GM19328 (cell line): Measurements from ENCODE around the gene CPAMD8.
"Not testable (repeated sequence)": the region's sequence is repeated elsewhere in the genome, so short reads cannot be mapped to it uniquely, and the experiment has no call there.

Source experiments
- ATAC-seq: cut with Tn5 transposase; IDR thresholded peaks from one replicate; pipeline ENCODE4 v1.9.1; 2021; ENCODE audit warnings: mild to moderate bottlenecking, moderate library complexity; ENCODE audit not compliant: unreplicated experiment

The CPAMD8 gene

DNA sequence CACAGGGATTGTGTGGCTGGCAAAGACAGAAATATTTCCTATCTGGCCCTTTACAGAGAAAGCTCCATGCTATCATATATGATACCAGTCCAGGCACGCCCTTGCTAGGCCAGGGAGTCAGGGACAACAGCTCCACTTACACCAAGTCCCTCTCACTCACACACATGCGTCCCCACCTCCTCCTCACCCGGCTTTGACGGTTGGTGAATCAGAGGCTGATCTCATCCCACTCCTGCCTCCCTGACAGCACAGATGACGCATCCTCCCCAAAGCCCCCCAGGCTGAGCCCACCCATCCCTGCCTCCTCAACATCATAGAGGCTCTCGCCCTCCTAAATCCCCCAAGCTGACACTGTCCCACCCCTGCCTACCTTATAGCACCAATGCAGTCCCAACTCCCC lies 75.1 kb downstream of the CPAMD8 start:
- no peak for ATAC-seq

DNA sequence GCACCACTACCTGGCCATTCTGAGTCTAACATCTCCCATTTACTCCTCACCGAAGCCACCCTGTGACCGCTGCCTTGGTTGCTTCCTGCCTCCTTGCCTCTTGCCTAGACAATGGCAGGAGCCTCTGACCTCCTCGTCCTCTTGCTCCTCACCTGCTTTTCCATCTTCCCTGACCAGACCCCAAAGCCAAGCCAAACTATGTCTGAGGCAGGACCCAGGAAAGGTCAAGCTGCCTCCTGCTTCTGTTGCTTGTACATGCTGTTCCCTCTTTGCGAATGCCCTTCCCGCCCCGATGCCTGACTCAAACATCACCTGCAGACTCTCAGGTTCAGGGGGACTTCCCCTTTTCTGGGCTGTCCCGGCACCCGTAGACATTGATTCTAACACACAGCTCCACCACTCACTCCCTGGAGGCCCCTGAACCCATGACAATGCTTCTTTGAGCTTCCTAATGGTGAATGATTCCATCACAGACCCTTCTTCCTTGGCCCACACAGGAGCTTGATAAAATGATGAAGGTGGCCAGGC lies 77.0 kb downstream of the CPAMD8 start:
- no peak for ATAC-seq

DNA sequence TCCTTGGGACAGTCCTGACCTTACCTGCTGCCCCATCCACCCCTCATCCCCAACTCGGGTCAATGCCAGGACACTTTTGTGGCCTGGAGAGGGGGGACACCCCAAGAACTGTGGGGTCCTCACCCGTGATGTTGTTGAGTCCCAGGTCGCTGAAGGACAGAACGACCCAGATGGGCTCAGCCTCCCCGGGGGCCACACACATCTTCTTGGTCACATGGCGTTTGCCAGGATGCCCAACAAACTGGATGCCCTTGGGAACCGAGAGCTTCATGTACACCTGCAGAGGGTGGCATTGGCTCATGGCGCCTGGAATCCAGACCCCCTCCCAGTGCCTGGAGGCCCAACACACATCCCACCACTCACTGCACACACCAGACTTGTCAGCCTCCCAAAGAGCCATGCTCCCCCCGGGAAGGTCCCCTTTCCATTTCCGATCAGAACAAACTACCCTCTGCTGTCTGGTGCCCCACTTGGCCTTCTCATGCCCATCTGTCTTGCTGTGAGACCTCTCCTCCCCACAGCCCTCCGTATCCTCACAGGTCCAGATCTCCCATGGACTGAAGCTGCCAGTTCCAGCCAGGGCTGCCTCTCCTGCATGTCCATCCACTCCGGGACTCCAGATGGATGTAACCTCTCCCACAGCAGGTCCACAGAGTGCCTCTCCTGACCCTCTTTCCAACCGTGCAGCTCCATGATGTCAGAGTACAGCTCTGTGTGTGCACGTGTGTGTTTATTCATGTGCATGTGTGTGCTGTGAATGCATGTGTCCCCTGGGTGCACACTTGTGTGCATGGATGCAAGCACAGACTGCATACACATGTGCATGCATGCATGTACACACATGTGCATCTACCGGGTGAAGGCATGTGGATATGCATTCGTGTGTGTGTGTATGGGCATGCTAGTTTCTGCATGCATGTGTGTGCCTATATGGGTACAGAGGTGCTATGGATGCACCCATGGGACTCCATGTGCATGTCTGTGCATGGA lies 79.4 kb downstream of the CPAMD8 start:
- no peak for ATAC-seq

DNA sequence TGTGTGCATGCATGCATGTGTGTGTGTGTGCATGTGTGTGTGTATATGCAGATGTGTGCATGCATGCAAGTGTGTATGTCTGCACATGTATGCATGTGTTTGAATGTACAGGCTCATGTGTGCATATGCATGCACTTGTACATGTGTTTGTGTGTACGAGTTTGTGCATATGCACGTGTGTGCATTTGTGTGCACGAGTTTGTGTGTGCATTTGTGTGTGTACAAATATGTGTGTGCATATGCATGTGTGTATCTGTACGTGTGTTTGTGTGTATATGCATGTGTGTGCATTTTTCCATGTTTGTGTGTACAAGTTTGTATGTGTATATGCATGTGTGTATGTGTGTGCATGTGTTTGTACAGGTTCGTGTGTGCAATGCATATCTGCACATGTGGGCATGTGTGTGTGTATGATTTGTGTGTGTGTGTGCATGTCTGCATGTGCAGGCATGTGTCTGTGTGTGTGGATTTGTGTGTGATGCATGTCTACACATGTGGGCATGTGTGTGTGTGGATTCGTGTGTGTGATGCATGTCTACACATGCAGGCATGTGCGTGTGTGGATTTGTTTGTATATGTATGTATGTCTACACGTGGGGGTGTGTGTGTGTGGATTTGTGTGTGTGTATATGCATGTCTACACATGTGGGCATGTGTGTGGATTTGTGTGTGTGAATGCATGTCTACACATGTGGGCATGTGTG lies 80.7 kb downstream of the CPAMD8 start:
- no peak for ATAC-seq

DNA sequence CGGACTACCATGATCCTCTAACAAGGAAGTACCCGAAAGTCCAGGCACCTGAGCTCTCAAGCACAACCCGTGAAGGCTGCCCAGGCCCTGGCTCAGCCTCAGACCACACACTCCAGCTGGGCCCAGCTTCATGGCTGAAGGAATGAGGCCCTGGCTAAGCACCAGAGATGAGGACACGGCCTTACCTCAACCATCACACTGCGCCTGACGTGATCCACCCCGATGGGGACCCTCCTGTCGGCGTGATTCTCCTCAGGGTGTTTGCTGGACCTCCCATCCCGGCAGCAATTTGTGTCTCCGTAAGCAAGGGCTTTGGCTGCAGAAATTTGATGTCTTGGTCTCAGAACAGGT lies 81.3 kb downstream of the CPAMD8 start:
- no peak for ATAC-seq

DNA sequence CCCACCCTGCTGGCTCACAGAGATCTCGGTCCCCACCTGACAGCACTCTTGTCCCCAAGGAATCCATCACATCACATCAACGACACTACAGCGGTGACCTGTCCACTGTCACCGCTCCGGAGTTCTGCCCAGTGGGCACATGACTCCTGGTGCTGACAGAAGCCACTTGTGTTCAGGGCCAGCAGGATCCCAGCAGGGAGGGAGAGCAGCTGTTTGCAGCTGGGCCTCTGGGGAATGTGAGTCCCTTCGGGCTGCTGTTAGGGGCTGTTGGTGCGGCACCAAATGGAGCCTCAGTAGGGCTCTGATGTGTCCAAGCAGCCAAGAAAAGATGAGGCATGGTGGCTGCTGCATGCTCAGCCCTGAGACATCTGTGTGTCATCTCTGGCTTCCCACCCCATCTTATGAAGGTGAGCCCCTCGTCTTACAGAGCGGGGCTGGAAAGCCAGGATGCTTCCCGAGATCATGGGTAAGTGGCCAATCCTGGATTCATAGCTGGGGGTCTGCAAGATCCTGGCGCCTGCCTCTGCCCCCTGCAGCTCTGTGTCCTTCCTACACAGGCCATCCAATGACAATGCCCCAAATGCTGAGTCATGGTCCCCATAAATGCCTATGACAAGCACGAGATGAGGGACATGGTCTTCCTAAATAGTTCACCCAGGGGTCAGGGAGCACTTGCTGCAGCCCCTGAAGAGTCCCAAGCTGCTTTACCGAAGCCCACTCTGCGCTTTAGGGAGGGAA lies 81.8 kb downstream of the CPAMD8 start:
- ATAC-seq, result no peak

DNA sequence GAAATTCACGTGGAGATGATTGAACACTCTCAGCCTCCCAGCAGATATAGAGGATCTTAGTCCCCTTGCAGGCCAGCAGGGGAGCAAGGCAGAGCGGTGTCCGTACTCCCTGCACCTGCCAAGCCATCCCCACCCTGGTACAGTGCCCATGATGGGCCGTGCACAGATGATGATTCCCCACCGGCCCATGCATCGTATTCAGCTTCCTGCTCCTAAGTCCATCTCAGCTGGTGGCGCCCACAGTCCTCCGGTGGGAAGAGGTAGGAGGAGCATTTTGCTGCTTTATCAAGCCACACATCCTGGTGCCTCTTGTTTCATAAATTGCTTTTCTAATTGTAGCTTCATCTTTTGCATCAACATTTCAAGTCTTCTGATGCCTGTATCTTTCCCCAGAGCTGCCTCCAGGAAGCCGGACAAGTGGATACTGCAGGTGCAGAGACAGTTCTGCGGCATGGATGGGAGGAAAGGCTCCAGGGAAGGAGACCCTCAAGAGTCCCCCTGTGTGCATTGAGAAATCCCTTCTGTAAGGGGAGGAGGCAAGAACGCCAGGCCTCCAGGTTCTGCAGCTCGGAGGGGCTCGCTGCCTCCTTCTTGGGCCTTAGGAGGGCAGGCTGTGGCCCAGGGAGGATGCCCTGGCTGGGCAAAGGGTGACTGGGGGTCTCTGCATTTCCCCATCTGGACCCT lies 82.5 kb downstream of the CPAMD8 start:
- ATAC-seq, result no peak

DNA sequence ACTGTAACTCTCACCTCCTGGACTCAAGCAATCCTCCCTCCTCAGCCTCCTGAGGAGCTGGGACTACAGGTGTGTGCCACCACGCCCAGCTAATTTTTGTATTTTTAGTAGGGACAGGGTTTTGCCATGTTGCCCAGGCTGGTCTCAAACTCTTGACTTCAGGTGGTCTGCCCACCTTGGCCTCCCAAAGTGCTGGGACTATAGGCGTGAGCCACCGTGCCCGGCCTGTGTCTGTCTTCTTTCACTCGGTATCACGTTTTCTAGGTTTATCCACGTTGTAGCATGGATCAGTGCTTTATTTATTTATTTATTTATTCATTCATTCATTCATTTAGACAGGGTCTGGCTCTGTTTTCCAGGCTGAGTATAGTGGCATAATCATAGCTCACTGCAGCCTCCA lies 83.5 kb downstream of the CPAMD8 start:
- not testable (repeated sequence) for ATAC-seq

DNA sequence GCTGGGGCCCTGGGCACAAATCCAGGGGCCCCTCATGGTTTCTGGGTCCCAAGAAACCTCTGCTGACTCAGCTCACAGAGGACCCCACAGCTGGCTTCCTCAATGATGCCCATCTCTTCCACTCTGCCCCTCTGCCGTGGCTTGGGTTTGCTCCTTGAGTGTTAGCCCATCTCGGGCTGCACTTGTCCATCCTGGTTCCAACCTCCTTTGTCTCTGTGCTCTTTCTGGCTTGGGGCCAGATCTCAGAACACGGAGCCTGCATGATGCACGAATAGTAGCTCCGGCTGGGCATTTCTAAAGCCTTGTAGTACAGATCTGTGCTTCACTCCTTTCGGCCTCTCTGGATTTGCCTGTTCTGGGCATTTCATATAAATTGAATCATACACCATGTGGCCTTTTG lies 84.0 kb downstream of the CPAMD8 start:
- ATAC-seq, result no peak

DNA sequence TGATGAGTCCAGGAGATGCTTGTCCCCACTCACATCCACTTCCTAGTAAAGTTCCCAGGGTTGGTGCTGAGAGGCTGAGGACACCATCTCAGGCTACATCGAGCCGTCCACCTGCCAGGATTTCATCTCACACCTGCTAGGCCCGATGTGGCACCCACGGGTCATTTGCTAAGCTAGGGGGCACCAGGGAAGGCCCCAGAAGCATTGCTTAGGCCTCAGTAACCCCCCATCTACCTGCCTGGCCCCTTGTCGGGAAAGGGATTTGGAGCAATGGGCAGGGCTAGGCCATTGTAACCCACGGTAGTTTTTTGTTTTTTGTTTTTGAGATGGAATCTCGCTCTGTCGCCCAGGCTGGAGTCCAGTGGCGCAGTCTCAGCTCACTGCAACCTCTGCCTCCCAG lies 86.0 kb downstream of the CPAMD8 start:
- no peak for ATAC-seq

DNA sequence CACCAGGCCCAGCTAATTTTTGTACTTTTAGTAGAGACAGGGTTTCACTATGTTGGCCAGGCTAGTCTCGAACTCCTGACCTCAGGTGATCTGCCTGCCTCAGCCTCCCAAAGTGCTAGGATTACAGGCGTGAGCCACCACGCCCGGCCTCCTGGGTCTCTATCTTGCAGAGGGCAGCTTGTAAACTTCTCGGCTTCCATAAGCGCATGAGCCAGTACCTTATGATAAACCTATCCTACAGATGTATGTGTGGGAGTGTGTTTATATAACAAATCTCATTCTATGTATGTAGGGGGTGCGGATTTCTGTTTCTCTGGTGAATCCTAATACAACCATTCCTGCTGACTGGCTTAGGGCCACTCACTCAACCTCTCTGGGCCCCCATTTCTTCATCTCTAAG lies 86.5 kb downstream of the CPAMD8 start:
- not testable (repeated sequence) for ATAC-seq

DNA sequence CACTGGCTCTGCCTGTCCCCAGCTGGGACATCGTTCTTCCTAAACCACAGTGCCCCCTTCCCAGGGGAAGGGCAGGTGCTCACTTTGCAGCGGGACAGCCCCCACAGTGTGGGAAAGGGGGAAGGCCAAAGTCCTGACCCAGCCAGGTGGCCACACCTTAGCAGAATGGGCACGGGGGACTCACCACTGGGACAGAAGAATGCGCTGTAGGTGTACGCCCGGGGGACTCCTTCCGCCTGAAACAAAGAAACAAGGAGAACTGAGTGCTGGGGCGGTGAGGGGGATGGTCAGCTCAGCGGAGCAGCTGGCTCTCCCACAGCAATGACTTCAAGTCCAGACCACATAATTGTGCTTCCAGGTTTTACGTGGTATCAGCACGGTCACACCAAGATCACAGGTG lies 88.4 kb downstream of the CPAMD8 start:
- ATAC-seq, result no peak

DNA sequence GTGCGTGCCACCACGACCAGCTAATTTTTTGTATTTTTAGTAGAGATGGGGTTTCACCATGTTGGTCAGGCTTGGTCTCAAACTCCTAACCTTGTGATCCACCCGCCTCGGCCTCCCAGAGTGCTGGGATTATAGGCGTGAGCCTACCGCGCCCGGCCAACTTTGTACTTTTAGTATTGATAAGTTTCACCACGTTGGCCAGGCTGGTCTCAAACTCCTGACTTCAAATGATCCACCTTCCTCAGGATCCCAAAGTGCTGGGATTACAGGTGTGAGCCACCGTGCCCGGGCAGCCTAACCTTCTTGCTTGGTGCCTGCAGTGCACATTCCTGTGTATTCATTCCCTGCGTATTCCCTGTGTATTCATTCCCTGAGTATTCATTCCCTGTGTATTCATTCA lies 88.8 kb downstream of the CPAMD8 start:
- ATAC-seq, result not testable (repeated sequence)

DNA sequence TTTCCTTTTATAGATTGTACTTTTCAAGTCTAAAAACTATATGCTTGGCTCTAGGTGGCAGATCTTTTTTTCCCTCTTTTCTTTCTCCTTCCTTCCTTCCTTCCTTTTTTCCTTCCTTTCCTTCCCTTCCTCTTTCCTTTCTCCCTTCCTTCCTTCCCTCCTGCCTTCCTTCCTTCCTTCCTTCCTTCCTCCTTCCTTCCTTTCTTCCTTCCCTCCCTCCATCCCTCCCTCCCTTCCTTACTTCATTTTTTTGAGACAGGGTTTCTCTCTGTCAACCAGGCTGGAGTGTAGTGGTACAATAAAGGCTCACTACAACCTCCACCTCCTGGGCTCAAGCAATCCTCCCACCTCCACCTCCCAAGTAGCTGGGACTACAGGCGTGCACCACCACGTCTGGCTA lies 89.7 kb downstream of the CPAMD8 start:
- no peak for ATAC-seq

DNA sequence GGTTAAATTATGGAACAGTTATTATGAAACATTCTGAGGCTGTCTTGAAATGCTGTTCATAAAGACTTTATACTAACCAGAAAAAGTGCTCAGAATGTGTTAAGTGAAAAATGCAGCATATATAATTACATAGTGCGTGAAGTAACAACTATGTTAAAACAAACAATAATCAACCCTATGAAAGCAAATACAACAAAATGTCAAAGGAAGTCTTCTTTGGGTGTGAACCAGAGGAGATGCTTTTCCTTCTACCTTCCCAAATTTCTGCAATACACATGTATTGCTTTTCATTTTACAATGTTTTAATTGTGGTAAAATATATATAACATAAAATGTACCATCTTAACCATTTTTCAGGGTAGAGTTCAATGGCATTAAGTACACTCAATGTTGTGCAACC lies 92.1 kb downstream of the CPAMD8 start:
- ATAC-seq, result no peak

DNA sequence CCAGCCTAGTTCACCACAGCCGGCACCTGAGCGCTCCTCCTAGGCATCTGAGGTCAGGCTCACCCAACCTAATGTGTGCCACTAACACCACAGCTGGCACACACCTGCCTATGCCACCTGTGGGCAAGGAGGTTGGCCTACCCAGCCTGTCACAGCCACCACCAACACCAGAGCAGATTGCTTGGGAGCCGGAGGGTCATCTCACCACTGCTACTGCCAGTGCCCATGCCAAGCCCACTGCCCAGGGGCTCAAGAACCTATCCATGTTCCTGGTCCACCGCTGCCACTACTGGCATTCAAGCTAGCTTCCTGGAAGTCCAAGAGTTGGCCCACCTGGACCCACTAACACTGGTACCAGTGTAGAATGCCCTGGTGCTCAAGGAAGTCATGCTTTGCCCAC lies 95.3 kb downstream of the CPAMD8 start:
- ATAC-seq, result no peak

DNA sequence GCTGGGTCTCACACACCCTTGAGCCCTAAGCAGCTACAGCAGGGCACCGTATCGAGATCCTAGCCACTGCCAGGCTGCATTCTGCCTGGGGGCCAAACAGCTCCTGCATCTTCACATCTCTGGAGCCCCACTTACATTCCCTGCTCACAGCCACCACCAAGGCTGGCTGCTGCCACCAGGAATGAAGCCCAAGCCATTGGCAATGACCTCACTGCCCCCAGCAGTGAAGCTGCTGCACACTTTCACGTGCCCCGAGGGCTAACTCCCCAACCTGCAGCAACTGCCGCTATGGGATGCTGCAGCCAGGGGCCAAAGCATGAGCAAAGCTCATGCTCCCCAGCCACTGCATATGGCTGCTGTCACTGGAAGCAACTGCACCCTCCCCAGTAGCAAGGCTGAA lies 95.9 kb downstream of the CPAMD8 start:
- no peak for ATAC-seq

DNA sequence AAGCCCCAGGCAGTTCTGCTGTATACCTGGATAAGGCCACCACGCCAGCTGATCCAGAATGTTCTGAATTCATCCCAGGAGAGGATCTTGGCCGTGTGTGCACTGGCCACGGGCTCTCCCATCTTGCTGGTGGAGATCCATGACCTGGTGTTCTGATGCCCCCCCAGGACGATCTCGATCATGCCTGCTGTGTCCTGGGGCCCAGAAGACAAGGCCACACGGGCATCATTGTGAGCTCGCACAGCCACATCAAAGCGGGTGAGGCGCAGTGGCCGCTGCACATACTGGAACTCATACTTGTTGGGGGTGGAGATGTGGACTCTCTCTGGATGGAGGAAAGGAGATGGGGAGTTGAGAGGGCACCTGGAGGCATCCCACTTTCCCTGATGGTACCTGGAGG lies 97.7 kb downstream of the CPAMD8 start:
- no peak for ATAC-seq

DNA sequence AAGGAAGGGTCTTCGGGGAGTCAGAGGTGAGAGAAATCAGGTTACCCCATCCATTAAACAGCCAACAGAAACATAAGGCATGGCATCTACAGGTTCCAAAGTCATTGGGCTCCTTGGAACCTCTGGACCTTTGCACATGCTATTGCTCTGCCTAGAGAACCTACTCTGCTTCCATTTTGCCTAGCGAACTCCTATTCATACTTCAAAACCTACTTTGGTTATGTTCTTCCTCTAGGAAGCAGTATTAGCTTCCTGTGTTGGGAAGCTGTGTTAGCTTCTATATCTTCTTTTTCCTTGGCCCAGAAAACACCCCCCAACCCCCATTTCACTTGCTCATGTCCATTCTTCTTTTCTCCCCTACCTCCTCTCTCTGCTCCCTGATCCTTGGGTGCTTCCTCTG lies 98.3 kb downstream of the CPAMD8 start:
- no peak for ATAC-seq

DNA sequence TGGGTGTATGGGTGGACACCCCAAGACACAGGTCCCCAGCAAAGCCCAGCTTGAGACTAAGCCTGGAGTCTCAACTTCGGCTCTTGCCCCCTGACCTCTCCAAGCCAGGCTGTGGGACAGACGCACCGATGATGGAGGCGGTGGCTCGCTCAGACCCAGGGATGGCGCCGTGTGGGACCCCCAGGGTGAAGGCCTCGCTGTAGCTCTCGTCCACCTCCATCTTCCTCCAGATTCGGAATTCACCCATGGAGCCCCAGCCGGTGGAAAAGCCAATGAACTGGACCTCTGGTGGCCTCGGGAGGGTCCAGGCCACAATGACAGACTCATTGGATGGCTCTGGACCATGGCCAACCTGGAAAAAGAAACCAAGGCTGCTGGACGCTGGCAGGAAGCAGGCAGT lies 98.7 kb downstream of the CPAMD8 start:
- no peak for ATAC-seq

DNA sequence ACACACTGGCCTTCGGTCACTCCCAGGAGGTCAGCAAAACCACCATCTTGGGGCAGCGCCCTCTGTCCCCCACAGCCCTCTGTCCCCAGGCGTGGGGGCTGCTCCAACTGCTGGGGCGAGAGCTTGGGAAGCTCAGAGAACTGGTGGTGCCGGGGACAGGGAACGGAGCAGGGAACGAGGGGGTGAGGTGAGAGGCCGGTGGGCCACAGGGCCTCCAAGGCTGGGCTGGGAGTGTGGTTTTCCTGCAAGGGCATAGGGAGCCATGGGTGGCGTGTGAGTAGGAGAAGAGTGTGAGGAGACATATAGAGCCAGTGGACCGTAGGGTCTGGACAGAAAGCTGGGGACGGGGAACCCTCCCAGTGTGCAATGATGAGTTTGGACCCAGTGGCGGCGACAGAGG lies 103.7 kb downstream of the CPAMD8 start:
- ATAC-seq, result no peak
